DLD1 (cell line): ENCODE measurements around the gene DCAF6.
"Not testable (repeated sequence)": the region's sequence is repeated elsewhere in the genome, so short reads cannot be mapped to it uniquely, and the experiment has no call there.

ENCODE experiments used
- in situ Hi-C: cut with HindIII; loops from 2 replicates; pipeline ENCODE4 v1.10.0; 2017; ENCODE audit warnings: low sequenced_read_pairs

The DCAF6 gene

GRCh38 chr1:167936068-167936929 is at the start of gene DCAF6:
Gene DCAF6, plus strand, starts transcription at chr1:167936683. Its CDS starts 229 bp downstream, at chr1:167936912.
- in situ Hi-C loops, result no loop called here

GRCh38 chr1:167887187-167887586 is 49.3 kb upstream of the DCAF6 start:
- in situ Hi-C loops, result not testable (repeated sequence)

GRCh38 chr1:167890400-167890799 is 46.1 kb upstream of the DCAF6 start:
- in situ Hi-C loops, result no loop called here

GRCh38 chr1:167893798-167894197 is 42.7 kb upstream of the DCAF6 start:
- in situ Hi-C loops, result no loop called here

- in situ Hi-C loops, result no loop called here
Measured at GRCh38 chr1:167898578-167899222, 37.8 kb upstream of the DCAF6 start.

GRCh38 chr1:167899253-167899681 is 37.2 kb upstream of the DCAF6 start:
- in situ Hi-C loops, result no loop called here

- in situ Hi-C loops, result no loop called here
Measured at GRCh38 chr1:167900907-167901306, 35.6 kb upstream of the DCAF6 start.

GRCh38 chr1:167904652-167905130 is 31.8 kb upstream of the DCAF6 start:
- in situ Hi-C loops, result no loop called here

- in situ Hi-C loops, result no loop called here
Measured at GRCh38 chr1:167905182-167905581, 31.3 kb upstream of the DCAF6 start.

GRCh38 chr1:167905671-167906070 is 30.8 kb upstream of the DCAF6 start:
- in situ Hi-C loops, result no loop called here

GRCh38 chr1:167909691-167910180 is 26.7 kb upstream of the DCAF6 start:
- in situ Hi-C loops, result no loop called here

GRCh38 chr1:167910530-167910929 is 26.0 kb upstream of the DCAF6 start:
- in situ Hi-C loops, result no loop called here

- in situ Hi-C loops, result no loop called here
Measured at GRCh38 chr1:167911413-167911812, 25.1 kb upstream of the DCAF6 start.

GRCh38 chr1:167912294-167912693 is 24.2 kb upstream of the DCAF6 start:
- in situ Hi-C loops, result no loop called here

- in situ Hi-C loops, result no loop called here
Measured at GRCh38 chr1:167913895-167914496, 22.5 kb upstream of the DCAF6 start, which contains the start of gene ADCY10. Gene ADCY10, minus strand, starts transcription at chr1:167914134. Its CDS starts 8,994 bp downstream, at chr1:167905140.

- in situ Hi-C loops, result no loop called here
Measured at GRCh38 chr1:167915569-167915968, 20.9 kb upstream of the DCAF6 start.

- in situ Hi-C loops, result no loop called here
Measured at GRCh38 chr1:167916766-167917511, 19.5 kb upstream of the DCAF6 start.

GRCh38 chr1:167922023-167922422 is 14.5 kb upstream of the DCAF6 start:
- in situ Hi-C loops, result no loop called here

GRCh38 chr1:167922611-167923074 is 13.8 kb upstream of the DCAF6 start:
- in situ Hi-C loops, result no loop called here

GRCh38 chr1:167923324-167924056 is 13.0 kb upstream of the DCAF6 start:
- in situ Hi-C loops, result no loop called here
